Gastrocnemius medialis (tissue), 4 donors: ENCODE measurements around the gene CLEC4A. TPM values are rescaled to one million over a fixed set of nuclear protein-coding genes. Genes with fewer than 3 reads are reported as not detected.

Source experiments
- ATAC-seq, 2 donors: fragments of 150-250 bp; one replicate each; pipeline ENCODE4 v1.9.1; 2016
- DNase-seq, 2 donors: peaks; one replicate each; pipeline ENCODE4 v3.0.0-alpha.2; 2019
- H3K27ac ChIP-seq, 4 donors: fragments of 200-600 bp; sonication (generic); 1 replicate in 1 of 4; 2 replicates in 3 of 4; pipeline ENCODE4 v1.5.1; 2016 to 2018; ENCODE audit warnings: mild to moderate bottlenecking in 2 of 4, moderate library complexity in 1 of 4
- H3K27me3 ChIP-seq, 3 donors: fragments of 200-600 bp; sonication (generic) in 2 of 3; 1 replicate in 1 of 3; 2 replicates in 2 of 3; pipeline versions ENCODE4 v1.5.1 to v1.6.0; 2016 to 2019; ENCODE audit warnings: mild to moderate bottlenecking in 1 of 3, moderate library complexity in 1 of 3
- H3K36me3 ChIP-seq, 2 donors: fragments of 200-600 bp; sonication (generic) in 1 of 2; one replicate each; pipeline ENCODE4 v1.5.1; 2017 to 2018
- H3K4me1 ChIP-seq, 2 donors: fragments of 200-600 bp; sonication (generic) in 1 of 2; one replicate each; pipeline ENCODE4 v1.5.1; 2016 to 2017; ENCODE audit warnings: mild to moderate bottlenecking in 2 of 2
- H3K4me3 ChIP-seq, 4 donors: fragments of 200-600 bp; sonication (generic) in 3 of 4; 1 replicate in 1 of 4; 2 replicates in 3 of 4; pipeline ENCODE4 v1.5.1; 2016 to 2019; ENCODE audit warnings: mild to moderate bottlenecking in 2 of 4
- H3K9me3 ChIP-seq, 3 donors: fragments of 200-600 bp; sonication (generic) in 2 of 3; 1 replicate in 1 of 3; 2 replicates in 2 of 3; pipeline ENCODE4 v1.5.1; 2016 to 2019
- POLR2A ChIP-seq, 2 donors: fragments of 450-650 bp; IDR thresholded peaks; one replicate each; pipeline ENCODE4 v1.6.1; 2017; ENCODE audit warnings: antibody characterized with exemption in 2 of 2, mild to moderate bottlenecking in 2 of 2, moderate library complexity in 2 of 2
- in situ Hi-C, 4 donors: fragments of 200-750 bp; cut with MboI; loops; one replicate each; pipeline versions ENCODE4 v1.15.0 to v1.8.0; 2017; ENCODE audit warnings: low sequenced_read_pairs in 4 of 4
- intact Hi-C: fragments of 100-400 bp; cut with DNase I; formaldehyde crosslinking; loops from one replicate; pipeline ENCODE4 v1.15.1; 2023; ENCODE audit warnings: low total_unique reads
- total RNA-seq, 4 donors: library from RNA; depleted of rRNA; stranded (reverse); fragments of >200 nt; gene quantifications; one replicate each; pipeline versions ENCODE4 v1.1.0 to v1.2.3, GENCODE V29; 2016
- TF ChIP-seq, protein P1 (sequence below), 5 experiments: fragments of 450-650 bp in 3 of 5; fragments of 200-600 bp in 2 of 5; sonication (generic) in 2 of 5; IDR thresholded peaks in 4 of 5; conservative IDR thresholded peaks in 1 of 5; 1 replicate in 4 of 5; 2 replicates in 1 of 5; pipeline ENCODE4 v1.5.1; 2016 to 2019; ENCODE audit warnings: antibody characterized with exemption in 5 of 5, mild to moderate bottlenecking in 3 of 5, moderate library complexity in 3 of 5

The CLEC4A gene
- total RNA-seq, 4 donors from 2014 or later, result not detected

DNA sequence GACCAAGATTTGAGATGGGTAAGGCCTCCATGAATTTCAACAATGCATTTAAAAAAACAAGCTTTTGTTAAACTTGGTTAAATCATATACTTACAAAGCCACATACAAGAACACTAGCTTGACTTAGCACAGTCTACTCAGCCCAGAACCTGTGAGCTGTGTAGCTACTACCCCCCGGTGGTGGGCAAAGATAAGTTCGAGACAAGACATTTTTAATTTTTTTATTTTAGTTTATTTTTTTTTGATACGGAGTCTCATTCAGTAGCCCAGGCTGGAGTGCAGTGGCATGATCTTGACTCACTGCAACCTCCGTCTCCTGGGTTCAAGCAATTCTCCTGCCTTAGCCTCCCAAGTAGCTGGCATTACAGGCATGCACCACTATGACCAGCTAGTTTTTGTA lies 45.0 kb upstream of the CLEC4A start:
- in situ Hi-C loops, result no loop called here
- intact Hi-C loops, result no loop called here

GRCh38 chr12:8078916-8079315 lies 44.5 kb upstream of the CLEC4A start:
- DNase-seq (no peak), ATAC-seq (no peak)
- Histone ChIP-seq H3K27ac (no peak overlapping the region), H3K27me3 (peaks cover 0 to 6% (median 0%) of the 10 kb centered on the region in 3 donors), H3K4me1 (peaks cover 21 to 25% of the 10 kb centered on the region in 2 donors), H3K36me3 (no peaks in the 10 kb centered on the region), H3K9me3 (no peaks in the 10 kb centered on the region), H3K4me3 (no peak overlapping the region)
- TF ChIP-seq POLR2A (IDR thresholded peaks at IDR 0.05), result no peak
- TF ChIP-seq, protein P1, sequence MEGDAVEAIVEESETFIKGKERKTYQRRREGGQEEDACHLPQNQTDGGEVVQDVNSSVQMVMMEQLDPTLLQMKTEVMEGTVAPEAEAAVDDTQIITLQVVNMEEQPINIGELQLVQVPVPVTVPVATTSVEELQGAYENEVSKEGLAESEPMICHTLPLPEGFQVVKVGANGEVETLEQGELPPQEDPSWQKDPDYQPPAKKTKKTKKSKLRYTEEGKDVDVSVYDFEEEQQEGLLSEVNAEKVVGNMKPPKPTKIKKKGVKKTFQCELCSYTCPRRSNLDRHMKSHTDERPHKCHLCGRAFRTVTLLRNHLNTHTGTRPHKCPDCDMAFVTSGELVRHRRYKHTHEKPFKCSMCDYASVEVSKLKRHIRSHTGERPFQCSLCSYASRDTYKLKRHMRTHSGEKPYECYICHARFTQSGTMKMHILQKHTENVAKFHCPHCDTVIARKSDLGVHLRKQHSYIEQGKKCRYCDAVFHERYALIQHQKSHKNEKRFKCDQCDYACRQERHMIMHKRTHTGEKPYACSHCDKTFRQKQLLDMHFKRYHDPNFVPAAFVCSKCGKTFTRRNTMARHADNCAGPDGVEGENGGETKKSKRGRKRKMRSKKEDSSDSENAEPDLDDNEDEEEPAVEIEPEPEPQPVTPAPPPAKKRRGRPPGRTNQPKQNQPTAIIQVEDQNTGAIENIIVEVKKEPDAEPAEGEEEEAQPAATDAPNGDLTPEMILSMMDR (IDR thresholded peaks at IDR 0.05 in 4 of 5, conservative IDR thresholded peaks at IDR 0.05 in 1 of 5), result no peak
- intact Hi-C loops (no loop called here), in situ Hi-C loops (no loop called here)

More for the DNA sequence above, 45.0 kb upstream of the CLEC4A start:
- H3K4me3 ChIP-seq, result no peak overlapping the region
- TF ChIP-seq, protein P1 (IDR thresholded peaks at IDR 0.05 in 4 of 5, conservative IDR thresholded peaks at IDR 0.05 in 1 of 5), result peak in 3 of 5 experiments; percentile 11 to 28 (median 21)
- no peak for TF ChIP-seq POLR2A (IDR thresholded peaks at IDR 0.05)
- no peaks in the 10 kb centered on the region for H3K9me3 ChIP-seq
- ATAC-seq (no peak), DNase-seq (no peak)
- no peaks in the 10 kb centered on the region for H3K36me3 ChIP-seq
- H3K27ac ChIP-seq, result no peak overlapping the region
- peaks cover 0 to 6% (median 0%) of the 10 kb centered on the region in 3 donors for H3K27me3 ChIP-seq
- H3K4me1 ChIP-seq, result peaks cover 17 to 20% of the 10 kb centered on the region in 2 donors

- DNase-seq (no peak), ATAC-seq (no peak)
- intact Hi-C loops (loop anchor here (2.0 to 10.0 kb wide), 2 partner anchors 33 to 165 kb away; no protein-coding TSS in a partner anchor), in situ Hi-C loops (loop anchor here in 2 of 4 donors (5.0 kb wide), 2 partner anchors 43 to 53 kb away; no protein-coding TSS in a partner anchor)
- no peaks in the 10 kb centered on the region for H3K36me3 ChIP-seq
- H3K4me1 ChIP-seq, result peaks cover 24 to 29% of the 10 kb centered on the region in 2 donors
- H3K4me3 ChIP-seq, result no peak overlapping the region
- no peaks in the 10 kb centered on the region for H3K9me3 ChIP-seq
- H3K27me3 ChIP-seq, result peaks cover 0 to 5% (median 0%) of the 10 kb centered on the region in 3 donors
- H3K27ac ChIP-seq, result no peak overlapping the region
- no peak for TF ChIP-seq POLR2A (IDR thresholded peaks at IDR 0.05)
- TF ChIP-seq, protein P1 (IDR thresholded peaks at IDR 0.05 in 4 of 5, conservative IDR thresholded peaks at IDR 0.05 in 1 of 5), result no peak
Measured at GRCh38 chr12:8080120-8080519, 43.3 kb upstream of the CLEC4A start.

GRCh38 chr12:8081251-8081920 lies 42.0 kb upstream of the CLEC4A start:
- peak; percentile 5 to 50 for DNase-seq
- H3K4me3 ChIP-seq, result peak overlapping the region; percentile 73 to 99 (median 96)
- TF ChIP-seq POLR2A (IDR thresholded peaks at IDR 0.05), result no peak
- TF ChIP-seq, protein P1 (IDR thresholded peaks at IDR 0.05 in 4 of 5, conservative IDR thresholded peaks at IDR 0.05 in 1 of 5), result no peak
- H3K9me3 ChIP-seq, result no peaks in the 10 kb centered on the region
- in situ Hi-C loops, result loop anchor here in 2 of 4 donors (5.0 kb wide), 2 partner anchors 44 to 54 kb away; no protein-coding TSS in a partner anchor
- no peaks in the 10 kb centered on the region for H3K27me3 ChIP-seq
- ATAC-seq, result peak; percentile 64 to 71
- peak overlapping the region; percentile 92 to 99 (median 98) for H3K27ac ChIP-seq
- intact Hi-C loops, result loop anchor here (2.0 to 10.0 kb wide), 2 partner anchors 35 to 163 kb away; no protein-coding TSS in a partner anchor
- H3K4me1 ChIP-seq, result peaks cover 24 to 29% of the 10 kb centered on the region in 2 donors
- H3K36me3 ChIP-seq, result no peaks in the 10 kb centered on the region
